22Rv1 (cell line): ENCODE measurements around the gene AREL1.

Experiments
- H3K27ac ChIP-seq: fragments of 450-650 bp; 2 replicates; pipeline ENCODE4 v1.5.1; 2017
- CTCF ChIP-seq: fragments of 450-650 bp; IDR thresholded peaks from 2 replicates; pipeline ENCODE4 v1.5.1; 2017; ENCODE audit warnings: mild to moderate bottlenecking
- ZFX ChIP-seq: fragments of 450-650 bp; IDR thresholded peaks from 2 replicates; pipeline ENCODE4 v1.6.1; 2017; ENCODE audit warnings: antibody characterized with exemption, borderline replicate concordance

Gene AREL1

GRCh38 chr14:74737753-74738325 lies 25.0 kb upstream of the AREL1 start:
- no peak for TF ChIP-seq ZFX
- TF ChIP-seq CTCF, result no peak

GRCh38 chr14:74735125-74735524 lies 22.2 kb upstream of the AREL1 start:
- no peak overlapping the region for H3K27ac ChIP-seq
- TF ChIP-seq CTCF (no peak), ZFX (no peak)

More at GRCh38 chr14:74737753-74738325, 25.0 kb upstream of the AREL1 start:
- no peak overlapping the region for H3K27ac ChIP-seq

GRCh38 chr14:74733221-74733620 lies 20.3 kb upstream of the AREL1 start:
- H3K27ac ChIP-seq, result no peak overlapping the region
- TF ChIP-seq CTCF, result no peak
- no peak for TF ChIP-seq ZFX

GRCh38 chr14:74732387-74732786 lies 19.5 kb upstream of the AREL1 start:
- H3K27ac ChIP-seq, result no peak overlapping the region
- TF ChIP-seq CTCF, result no peak
- TF ChIP-seq ZFX, result no peak

- no peak overlapping the region for H3K27ac ChIP-seq
- no peak for TF ChIP-seq ZFX
- no peak for TF ChIP-seq CTCF
Measured at GRCh38 chr14:74723134-74723533, 10.3 kb upstream of the AREL1 start.

GRCh38 chr14:74720526-74720925 lies 7.6 kb upstream of the AREL1 start:
- no peak overlapping the region for H3K27ac ChIP-seq

GRCh38 chr14:74713395-74713735 lies 485 bp upstream of the AREL1 start:
- no peak for TF ChIP-seq ZFX
- TF ChIP-seq CTCF, result no peak
- H3K27ac ChIP-seq, result peak overlapping the region; percentile 38

More at GRCh38 chr14:74720526-74720925, 7.6 kb upstream of the AREL1 start:
- no peak for TF ChIP-seq ZFX
- TF ChIP-seq CTCF, result no peak
